CD4-positive, alpha-beta T cell treated with Interleukin-4 for 1 hour (primary cell): ENCODE measurements around the gene PCDHA11.
"Not testable (repeated sequence)": the region's sequence is repeated elsewhere in the genome, so short reads cannot be mapped to it uniquely, and the experiment has no call there.

Experiments
- DNase-seq, 2 donors: peaks; one replicate each; pipeline ENCODE4 v3.0.0-alpha.2; 2020 to 2022

PCDHA11 gene

GRCh38 chr5:140868721-140869554 is at the start of gene PCDHA11:
Gene PCDHA11 (plus strand): TSS chr5:140868957. CDS start chr5:140869104, 147 bp downstream.
- DNase-seq: no peak

GRCh38 chr5:140821375-140822280 is 47.1 kb upstream of the PCDHA11 start, which contains the start of gene PCDHA5:
Gene PCDHA5 (plus strand): TSS chr5:140821613.
- no peak for DNase-seq

- no peak for DNase-seq
Measured at GRCh38 chr5:140822281-140822629, 46.5 kb upstream of the PCDHA11 start.

GRCh38 chr5:140822969-140823368 is 45.8 kb upstream of the PCDHA11 start:
- not testable (repeated sequence) for DNase-seq

- DNase-seq: no peak
Measured at GRCh38 chr5:140823475-140823874, 45.3 kb upstream of the PCDHA11 start.

GRCh38 chr5:140827704-140828361 is 40.9 kb upstream of the PCDHA11 start, which contains the start of gene PCDHA6:
Gene PCDHA6 (plus strand): TSS chr5:140827960. CDS start chr5:140828092, 132 bp downstream.
- no peak for DNase-seq

GRCh38 chr5:140828362-140828737 is 40.4 kb upstream of the PCDHA11 start:
- DNase-seq: no peak

- not testable (repeated sequence) for DNase-seq
Measured at GRCh38 chr5:140829511-140830501, 39.0 kb upstream of the PCDHA11 start.

- no peak for DNase-seq
Measured at GRCh38 chr5:140833993-140834392, 34.8 kb upstream of the PCDHA11 start, which contains the start of gene PCDHA7. Gene PCDHA7 (plus strand): TSS chr5:140834269. CDS start chr5:140834384, 115 bp downstream.

- not testable (repeated sequence) for DNase-seq
Measured at GRCh38 chr5:140834439-140835008, 34.2 kb upstream of the PCDHA11 start.

GRCh38 chr5:140835622-140836510 is 32.9 kb upstream of the PCDHA11 start:
- DNase-seq: no peak

- DNase-seq: peak in 1 of 2 donors; percentile 1
Measured at GRCh38 chr5:140840978-140841962, 27.5 kb upstream of the PCDHA11 start, which contains the start of gene PCDHA8. Gene PCDHA8 (plus strand): TSS chr5:140841187. CDS start chr5:140841322, 135 bp downstream.

GRCh38 chr5:140842798-140843733 is 25.7 kb upstream of the PCDHA11 start:
- DNase-seq: no peak

- not testable (repeated sequence) for DNase-seq
Measured at GRCh38 chr5:140848139-140849102, 20.3 kb upstream of the PCDHA11 start, which contains the start of gene PCDHA9. Gene PCDHA9 (plus strand): TSS chr5:140848382. CDS start chr5:140848496, 114 bp downstream.

GRCh38 chr5:140849831-140850634 is 18.7 kb upstream of the PCDHA11 start:
- DNase-seq: not testable (repeated sequence)
